GM18508 (cell line): ENCODE measurements around the gene RFTN1.

Experiments
- ATAC-seq: cut with Tn5 transposase; IDR thresholded peaks from one replicate; pipeline ENCODE4 v1.9.1; 2021; ENCODE audit warnings: moderate number of reproducible peaks; ENCODE audit not compliant: insufficient read depth, unreplicated experiment

Gene RFTN1

GRCh38 chr3:16439848-16440708 is 73.4 kb downstream of the RFTN1 start:
- no peak for ATAC-seq

DNA sequence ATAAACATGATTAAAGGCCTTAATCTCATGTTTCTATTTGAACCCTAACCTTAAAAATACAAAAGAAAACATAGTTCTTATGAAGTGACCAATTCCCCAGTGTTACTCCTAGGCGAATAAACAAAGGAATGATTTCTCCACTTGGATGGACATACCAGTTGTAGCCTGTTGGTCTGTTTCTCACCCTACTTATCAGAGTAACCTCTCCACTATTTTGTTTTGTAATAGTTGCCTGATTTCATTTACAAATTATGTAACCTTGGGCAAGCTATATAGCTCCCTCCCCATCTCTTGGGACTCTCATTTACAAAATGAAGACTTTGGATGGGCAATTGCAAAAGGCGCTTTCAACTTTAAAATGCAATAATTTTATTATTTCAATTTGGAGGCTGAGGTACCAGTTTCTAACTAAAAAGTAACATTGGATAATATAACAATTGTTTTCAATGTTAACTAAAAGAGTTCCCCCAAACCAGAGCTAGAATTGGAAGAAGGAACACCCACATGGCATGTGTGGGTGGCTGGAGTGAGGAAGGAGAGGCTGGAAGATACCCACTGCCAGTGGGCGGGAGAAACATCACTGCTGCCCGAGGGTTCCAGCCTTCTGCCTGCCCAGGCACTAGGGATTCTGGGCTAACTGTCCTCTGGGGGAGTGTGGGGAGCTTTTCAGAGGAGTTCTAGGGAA is 74.2 kb downstream of the RFTN1 start:
- no peak for ATAC-seq

GRCh38 chr3:16437640-16438039 is 75.9 kb downstream of the RFTN1 start:
- no peak for ATAC-seq

DNA sequence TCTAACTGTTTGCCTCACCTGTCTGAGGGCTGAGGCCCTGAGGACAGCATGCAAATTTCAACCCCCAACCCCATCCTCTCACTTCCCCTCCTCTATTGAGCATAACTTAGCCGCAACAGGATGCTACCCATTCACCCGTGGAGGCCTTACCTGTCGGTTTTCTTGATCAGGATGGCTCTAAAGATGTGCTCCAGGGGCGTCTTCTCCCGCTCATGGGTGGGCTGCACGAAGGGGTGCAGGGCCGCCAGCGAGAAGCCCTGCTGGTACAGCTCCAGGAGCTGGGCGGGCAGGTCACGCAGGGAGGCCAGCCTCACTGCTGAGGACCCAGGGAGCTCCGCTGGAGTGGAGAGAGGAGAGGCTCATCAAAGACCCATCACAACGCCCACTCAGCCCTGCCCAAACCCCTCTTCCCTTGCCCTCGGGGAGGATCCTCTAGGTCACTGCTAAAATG is 79.8 kb downstream of the RFTN1 start:
- ATAC-seq, result peak; percentile 42

DNA sequence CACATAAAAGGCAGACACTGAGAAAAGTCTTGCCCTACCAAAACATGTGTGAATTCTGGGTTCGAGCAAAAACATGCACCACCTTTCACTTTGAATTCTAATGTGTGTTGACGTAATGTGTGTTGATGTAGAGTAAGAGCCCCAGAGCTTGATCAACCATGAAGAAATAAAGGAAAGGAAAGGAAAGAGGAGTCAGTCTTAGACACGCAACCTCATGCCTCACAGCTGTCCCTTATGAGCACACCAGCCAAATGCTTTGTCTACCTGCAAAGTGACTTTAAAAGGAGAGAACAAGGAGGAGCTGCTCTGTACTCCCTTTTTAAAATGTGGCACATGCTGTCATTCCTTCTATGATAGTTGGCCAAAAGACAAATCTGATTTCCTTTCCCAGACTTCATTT is 80.8 kb downstream of the RFTN1 start:
- no peak for ATAC-seq

GRCh38 chr3:16430717-16431630 is 82.5 kb downstream of the RFTN1 start:
- ATAC-seq, result no peak

DNA sequence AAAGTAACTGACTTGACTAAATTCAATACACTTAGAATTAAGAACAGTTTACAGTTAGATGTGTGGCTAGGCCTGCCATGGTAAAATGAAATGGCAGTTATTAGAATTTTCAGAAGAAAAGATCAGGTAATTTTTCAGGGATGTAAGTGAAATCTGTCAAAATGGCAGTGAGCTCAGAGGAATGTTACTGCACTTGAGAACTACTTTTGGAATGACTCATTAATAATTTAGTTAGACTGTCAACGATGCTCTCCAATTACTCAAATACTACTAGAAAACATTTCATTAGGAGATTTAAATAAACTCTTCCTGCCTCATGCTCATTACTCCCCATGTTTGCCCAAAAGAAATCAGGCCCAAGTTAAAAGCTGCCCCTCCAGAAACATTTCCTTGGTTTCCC is 84.4 kb downstream of the RFTN1 start:
- no peak for ATAC-seq

DNA sequence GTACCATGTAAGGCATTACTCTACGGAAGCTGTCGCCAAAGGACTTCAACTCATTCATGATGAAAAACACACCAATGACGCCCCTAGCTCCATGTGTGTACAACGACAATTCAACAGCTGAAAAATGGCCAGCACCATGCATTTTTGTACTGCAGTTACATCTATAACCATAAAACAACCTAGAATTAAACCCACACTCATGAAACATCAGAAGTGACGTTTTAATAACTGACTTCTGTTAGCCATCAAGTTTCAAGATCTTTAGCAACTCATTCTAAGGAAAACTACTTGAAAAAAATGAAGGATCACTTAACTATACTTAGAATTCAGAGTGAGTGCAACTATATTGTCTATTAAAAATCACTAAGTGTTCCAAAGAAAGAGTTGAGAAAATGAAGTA is 84.9 kb downstream of the RFTN1 start:
- ATAC-seq, result no peak

- ATAC-seq, result no peak
These were observed 86.2 kb downstream of the RFTN1 start for GRCh38 chr3:16427103-16427965.

DNA sequence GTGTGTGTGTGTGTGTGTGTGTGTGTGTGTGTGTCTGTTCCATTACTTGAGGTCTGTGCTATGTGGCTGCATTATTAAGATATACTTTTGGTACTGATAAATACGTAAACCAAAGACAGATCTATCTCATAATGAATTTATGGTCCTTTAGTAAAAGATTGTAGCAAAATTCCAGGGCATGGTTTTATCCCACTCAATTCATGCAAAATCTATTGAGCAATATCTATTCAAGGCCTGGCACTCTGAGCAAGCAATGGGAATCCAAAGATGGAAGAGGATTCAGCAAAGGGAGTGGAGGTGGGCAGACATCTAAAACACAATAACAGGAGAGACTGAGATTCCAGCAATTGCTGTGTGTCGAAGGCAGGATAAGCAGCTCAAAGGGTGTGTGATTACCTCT is 86.8 kb downstream of the RFTN1 start:
- no peak for ATAC-seq

- no peak for ATAC-seq
These were observed 87.5 kb downstream of the RFTN1 start for GRCh38 chr3:16426029-16426400.

DNA sequence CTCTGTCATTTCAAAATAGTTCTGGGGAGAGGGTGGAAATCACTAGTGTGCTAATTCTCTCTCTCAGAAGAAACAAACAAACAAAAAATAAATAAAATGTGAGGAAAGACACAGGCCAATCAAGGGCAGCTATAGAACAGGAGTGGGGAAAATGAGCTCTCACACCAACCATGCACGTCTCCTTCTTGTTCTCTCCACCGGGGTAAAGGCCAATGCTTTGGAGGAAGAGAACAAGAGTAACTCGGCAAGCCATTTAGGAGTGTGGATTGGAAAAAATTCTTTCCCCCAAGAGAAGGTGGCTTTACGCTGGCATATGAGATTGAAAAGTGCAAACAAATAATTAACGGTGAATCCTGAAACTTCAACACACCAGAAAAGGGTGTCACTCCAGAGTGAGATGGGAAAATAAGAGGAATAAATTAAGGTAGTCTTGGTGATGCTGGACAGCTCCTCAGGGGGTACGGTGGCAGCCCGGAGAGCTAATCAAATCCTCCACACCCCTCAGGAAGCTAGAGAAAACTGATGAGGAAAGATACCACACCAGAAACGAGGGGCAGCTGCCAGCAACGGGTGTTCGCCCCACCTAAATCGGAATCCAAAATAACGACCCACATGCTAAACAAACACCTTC is 88.0 kb downstream of the RFTN1 start:
- ATAC-seq, result no peak

- ATAC-seq, result peak; percentile 56
These were observed 89.4 kb downstream of the RFTN1 start for GRCh38 chr3:16423947-16424673.

DNA sequence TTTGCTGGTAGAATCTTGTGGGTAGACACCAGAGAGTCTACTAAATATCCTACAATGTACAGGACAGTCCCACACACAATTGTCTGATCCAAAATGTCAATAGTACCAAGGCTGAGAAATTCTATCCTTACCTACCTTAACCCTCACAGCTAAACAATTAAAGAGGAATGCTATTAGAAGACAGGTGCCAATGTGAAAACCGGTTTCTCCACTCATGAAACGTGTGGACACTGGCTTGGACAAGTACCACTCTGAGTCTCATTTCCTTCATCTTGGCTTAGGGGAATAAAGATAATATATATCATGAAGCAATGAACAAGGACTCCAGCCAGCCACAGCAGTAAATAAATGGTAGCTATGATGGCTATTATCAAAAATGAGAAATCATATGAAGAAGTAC is 90.2 kb downstream of the RFTN1 start:
- ATAC-seq, result no peak

DNA sequence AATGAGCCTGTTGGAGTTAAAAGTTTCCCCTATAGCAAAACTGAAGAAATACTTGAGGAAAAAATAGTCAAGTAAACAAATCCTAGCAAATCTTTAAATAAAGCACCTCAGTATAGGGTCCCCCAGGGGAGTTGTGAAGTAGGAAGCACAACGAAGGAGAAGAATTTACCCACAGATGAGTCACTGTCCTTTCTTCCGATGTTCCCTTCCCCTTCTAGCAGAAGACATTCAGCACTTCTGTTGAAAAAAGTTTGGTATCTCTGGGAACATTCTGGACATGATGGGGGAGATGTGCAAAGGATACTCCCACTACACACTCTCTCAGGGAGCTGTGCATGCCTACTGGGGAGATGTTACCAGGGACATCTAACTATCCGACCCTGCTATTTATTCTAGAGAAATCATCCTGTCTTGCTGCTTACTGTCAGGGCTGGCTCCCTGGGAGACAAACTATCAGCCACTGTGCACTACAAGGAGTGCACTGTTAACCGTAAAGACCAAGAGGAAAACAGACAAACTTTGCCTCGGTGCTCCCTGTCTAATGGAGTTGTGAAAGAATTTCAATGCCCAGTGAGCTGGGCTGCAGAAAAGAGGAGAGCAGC is 93.8 kb downstream of the RFTN1 start:
- no peak for ATAC-seq

DNA sequence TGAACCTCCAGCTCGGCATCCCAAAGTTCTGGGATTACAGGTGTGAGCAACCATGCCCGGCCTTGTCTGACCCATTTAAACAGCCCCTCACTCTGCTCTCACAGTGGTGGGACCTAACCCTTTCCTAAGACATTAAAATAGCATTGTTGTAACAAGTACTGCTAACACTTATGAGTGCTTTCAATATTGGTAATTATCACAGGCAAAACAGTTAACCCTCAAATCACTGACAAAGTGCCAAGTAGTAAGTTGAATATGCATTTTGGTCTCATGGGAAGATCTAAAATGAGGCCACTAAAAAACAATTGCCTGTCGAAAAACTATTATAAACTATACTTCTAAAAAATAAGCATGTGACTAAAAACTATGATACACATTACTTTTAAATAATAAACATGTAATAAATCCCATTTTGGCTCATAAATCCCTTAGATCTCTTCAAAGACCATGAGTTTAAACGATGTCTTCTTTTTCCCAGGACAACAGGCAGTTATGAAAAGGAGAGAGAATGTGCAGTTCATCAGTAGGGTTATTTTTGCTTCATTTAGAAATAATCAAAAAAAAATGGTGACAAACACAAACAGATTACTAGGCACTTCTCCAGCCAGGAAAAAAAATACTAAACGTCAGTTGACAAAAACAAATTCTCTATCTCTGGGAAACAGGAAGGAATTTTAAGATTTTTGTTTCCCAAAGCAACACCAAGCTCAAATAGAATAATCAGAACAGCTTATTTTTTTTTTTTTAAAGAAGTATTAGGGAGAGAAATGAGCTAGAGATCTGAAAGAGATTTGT is 95.4 kb downstream of the RFTN1 start:
- no peak for ATAC-seq

- ATAC-seq, result no peak
These were observed 97.5 kb downstream of the RFTN1 start for GRCh38 chr3:16415911-16416476.
